Hepatic stellate cell (primary cell): ENCODE measurements around the gene TAGLN.

Experiments used
- DNase-seq: peaks from one replicate; pipeline ENCODE4 v3.0.0; 2011; ENCODE audit warnings: low spot score

Gene TAGLN

DNA sequence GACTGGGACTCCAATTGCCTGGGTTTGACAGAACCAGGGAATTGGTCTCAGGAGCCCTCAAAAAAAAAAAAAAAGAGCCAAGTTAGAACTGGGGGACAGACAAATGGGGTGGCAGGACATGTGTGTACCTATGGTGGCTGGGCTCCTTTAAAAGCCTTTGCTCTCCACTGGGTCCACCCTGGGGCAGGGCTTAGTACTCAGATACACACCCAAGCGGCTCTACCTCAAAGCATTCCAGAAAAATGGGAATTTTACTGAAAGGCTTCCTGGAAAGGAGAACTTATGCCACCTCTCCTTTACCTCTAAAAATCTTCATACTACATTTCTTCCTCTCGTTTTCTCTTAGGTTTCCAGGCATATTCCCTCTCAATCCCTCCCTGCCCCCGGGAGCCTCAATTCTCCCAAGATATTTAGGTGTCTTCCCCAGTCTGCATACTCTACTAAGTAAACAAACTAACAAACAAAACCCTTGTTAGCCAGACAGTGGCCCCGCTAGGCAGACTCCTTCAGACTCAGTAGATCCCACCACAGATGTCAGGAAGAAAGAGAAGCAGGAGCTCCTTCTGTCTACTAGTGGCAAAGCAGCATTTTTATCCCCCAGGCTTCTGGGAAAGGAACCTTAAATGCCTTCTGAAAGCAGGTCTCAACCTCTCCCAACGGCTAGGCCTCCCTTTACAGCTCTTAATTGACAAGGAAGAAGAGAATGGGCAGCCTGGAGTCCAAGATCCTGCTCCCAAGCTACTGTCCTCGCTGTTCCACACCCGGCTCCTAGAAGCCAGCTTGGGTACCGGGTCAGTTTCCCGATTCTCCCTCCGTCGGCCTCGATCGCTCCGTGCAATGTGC, 32.0 kb downstream of the TAGLN start:
- DNase-seq = no peak

- DNase-seq = no peak
These were observed 32.6 kb downstream of the TAGLN start, which contains the start of gene PCSK7 for GRCh38 chr11:117231842-117232091. Gene PCSK7, minus strand, starts transcription at chr11:117232073. Its CDS starts 2,229 bp downstream, at chr11:117229844.

GRCh38 chr11:117232092-117232878, 33.1 kb downstream of the TAGLN start, which contains the start of gene RNF214:
Gene RNF214, plus strand, starts transcription at chr11:117232671. Its CDS starts 1,602 bp downstream, at chr11:117234273.
- DNase-seq = peak; percentile 96

- DNase-seq = peak; percentile 46
These were observed 33.8 kb downstream of the TAGLN start for GRCh38 chr11:117232911-117233409.

GRCh38 chr11:117238221-117238620, 39.1 kb downstream of the TAGLN start:
- no peak for DNase-seq

DNA sequence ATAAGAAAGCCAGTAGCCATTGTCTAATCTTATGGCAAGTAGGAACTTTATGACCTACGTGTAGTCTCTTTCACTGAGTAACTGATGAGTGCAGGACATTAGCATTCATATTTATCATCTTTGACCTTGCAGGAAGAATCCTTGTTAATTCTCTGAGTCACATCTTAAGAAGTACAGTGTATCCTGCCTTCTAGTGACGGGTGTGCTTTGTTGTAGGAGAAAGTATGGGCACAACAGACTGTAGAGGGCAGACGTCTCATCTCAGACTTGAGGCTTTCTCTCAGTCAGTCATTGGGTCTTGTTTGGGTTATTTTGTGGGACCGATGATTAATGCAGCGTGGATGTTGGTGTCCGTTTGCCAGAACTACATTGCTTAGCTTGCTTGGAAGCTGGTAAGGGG, 40.1 kb downstream of the TAGLN start:
- DNase-seq = peak; percentile 93

DNA sequence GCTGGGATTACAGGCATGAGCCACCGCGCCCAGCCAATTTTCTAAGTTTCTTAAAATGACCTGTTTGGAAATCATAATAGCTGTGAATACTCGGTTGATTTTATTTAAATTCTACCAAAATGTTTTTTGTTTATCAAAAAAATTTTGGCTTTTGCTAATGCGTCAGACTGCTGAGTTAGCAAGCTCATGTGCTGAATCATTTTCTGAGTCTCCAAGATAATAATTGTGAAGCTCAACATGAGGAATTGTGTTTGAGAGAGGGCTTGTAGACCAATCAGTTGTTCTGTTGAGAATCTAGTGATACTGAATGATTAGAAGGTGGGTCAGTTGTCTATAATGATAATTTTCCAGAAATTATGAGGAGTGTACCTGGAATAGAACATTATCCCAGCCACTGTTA, 49.2 kb downstream of the TAGLN start:
- no peak for DNase-seq

- DNase-seq = no peak
These were observed 50.4 kb downstream of the TAGLN start for GRCh38 chr11:117249571-117249970.

DNA sequence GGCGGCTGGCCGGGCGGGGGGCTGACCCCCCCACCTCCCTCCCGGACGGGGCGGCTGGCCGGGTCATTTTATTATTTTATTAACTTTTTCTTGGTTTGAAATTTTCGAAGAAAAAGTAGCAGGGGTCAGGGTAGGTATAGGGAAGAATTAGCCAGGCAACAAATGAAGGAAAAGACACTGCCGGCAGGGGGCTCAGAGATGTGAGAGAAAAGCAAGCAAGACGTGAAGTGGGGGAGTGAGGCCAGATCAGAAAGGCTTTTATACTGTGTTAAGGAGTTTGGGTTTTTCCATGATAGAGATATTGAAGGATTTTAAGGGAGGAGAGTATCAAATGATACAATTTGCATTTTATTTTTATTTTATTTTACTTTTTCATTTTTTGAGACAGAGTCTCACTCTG, 52.3 kb downstream of the TAGLN start:
- no peak for DNase-seq

DNA sequence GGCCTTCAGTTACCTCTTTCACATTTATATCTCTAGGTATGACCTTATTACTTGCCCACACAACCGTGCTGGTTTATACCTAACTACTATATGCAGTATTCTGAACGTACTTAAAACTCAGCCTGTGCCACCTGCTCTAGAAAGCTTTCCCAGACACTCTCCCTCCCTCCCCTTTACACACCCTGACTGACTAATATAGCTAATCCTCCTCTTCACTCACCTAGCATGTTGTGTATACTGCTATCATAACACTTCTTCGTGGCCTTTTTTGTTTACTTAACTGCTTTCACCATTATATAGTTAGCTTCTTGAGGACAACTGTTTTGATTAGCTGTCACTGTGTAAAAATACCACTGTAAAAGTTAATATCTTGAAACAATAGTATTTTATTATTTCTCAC, 56.8 kb downstream of the TAGLN start:
- DNase-seq = no peak

DNA sequence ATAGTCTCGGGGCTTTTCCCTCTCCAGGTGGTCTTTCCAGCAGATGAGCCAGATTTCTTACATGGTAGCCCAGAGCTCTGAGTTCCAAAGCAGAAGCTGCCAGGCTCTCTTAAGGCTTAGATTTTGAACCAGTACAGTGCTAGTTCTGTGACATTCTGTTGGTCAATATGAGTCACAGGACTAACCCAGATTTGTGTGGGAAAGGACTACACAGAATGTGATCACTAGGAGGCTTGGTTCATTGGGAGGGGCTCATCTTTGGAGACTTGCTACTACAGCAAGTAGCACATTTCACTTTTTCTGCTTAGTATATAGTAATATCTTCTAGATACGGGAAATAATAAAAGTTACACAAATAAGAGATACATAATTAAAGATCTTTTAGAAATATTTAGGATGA, 57.4 kb downstream of the TAGLN start:
- peak; percentile 49 for DNase-seq
